SW480 (cell line): Measurements from ENCODE around the gene C9.
"Not testable (repeated sequence)": the region's sequence is repeated elsewhere in the genome, so short reads cannot be mapped to it uniquely, and the experiment has no call there.

ENCODE experiments used
- DNase-seq: peaks from one replicate; pipeline ENCODE4 v3.0.0-alpha.2; 2016; ENCODE audit warnings: low spot score

Gene C9

DNA sequence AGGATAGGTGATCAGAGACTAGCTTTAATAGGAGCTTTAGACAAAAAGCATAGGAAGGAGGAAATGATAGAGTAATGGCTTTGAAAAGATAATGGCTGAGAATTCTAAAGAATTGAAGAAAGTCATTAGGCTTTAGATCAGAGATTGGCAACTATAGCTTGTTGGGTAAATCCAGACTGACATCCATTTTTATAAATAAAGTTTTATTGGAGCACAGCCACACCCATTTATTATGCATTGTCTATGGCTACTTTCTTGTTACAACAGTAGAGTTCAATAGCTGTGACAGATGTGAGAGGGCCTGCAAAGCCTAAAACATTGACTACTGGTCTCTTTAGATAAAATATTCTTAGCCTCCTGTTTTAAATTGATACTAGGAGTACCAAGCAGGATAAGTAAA is 104.2 kb downstream of the C9 start:
- no peak for DNase-seq

GRCh38 chr5:39257554-39257953 is 106.7 kb downstream of the C9 start:
- DNase-seq: no peak

GRCh38 chr5:39256477-39257235 is 107.6 kb downstream of the C9 start:
- peak; percentile 29 for DNase-seq

DNA sequence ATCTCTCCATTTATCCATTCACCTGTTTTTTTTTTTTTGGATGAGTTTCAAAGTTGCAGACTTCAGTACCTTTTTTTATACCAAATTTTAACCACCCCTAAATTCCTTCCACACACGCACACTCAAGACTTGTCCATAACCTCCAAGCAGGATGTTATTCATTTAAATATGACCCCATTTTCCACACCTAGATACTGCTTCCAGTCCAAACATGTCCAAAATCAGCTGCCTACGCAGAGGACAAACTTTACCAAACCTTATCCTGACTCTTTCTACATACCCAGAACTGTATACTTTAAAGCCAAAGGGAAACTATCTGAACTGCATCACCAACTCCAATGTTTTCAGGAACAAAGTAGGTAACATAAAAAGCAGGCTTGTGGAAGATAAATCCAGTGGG is 108.9 kb downstream of the C9 start:
- no peak for DNase-seq

- DNase-seq: no peak
Measured at GRCh38 chr5:39254671-39255070, 109.6 kb downstream of the C9 start.

GRCh38 chr5:39253196-39253595 is 111.1 kb downstream of the C9 start:
- DNase-seq: no peak

DNA sequence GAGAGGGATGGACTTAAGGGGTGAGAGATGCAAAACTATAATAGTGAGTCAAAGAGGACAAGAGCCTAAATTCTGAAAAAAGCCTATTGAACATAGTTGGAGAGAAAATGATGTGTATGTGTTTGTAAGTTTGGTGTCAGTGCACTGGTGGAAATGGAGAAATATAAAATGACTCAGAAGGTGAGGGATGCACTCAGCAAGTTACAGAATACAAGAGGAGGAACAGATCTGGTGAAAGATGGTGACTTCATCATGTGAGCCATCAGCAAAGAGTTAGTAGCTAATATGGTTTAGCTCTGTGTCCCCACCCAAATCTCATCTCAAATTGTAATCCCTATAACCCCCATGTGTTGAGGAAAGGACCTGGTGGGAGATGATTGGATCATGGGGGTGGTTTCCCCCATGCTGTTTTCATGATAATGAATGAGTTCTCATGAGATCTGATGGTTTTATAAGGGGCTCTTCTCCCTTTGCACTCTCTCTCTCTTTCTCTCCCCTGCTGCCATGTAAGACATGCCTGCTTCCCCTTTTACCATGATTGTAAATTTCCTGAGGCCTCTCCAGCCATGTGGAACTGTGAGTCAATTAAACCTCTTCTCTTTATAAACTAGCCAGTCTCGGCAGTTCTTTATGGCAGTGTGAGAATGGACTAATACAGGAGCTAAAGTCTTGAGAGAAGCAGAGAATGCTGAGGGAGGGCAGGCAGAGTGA is 114.6 kb downstream of the C9 start:
- no peak for DNase-seq

- DNase-seq: no peak
Measured at GRCh38 chr5:39249069-39249468, 115.2 kb downstream of the C9 start.

- DNase-seq: no peak
Measured at GRCh38 chr5:39240750-39241149, 123.5 kb downstream of the C9 start.

DNA sequence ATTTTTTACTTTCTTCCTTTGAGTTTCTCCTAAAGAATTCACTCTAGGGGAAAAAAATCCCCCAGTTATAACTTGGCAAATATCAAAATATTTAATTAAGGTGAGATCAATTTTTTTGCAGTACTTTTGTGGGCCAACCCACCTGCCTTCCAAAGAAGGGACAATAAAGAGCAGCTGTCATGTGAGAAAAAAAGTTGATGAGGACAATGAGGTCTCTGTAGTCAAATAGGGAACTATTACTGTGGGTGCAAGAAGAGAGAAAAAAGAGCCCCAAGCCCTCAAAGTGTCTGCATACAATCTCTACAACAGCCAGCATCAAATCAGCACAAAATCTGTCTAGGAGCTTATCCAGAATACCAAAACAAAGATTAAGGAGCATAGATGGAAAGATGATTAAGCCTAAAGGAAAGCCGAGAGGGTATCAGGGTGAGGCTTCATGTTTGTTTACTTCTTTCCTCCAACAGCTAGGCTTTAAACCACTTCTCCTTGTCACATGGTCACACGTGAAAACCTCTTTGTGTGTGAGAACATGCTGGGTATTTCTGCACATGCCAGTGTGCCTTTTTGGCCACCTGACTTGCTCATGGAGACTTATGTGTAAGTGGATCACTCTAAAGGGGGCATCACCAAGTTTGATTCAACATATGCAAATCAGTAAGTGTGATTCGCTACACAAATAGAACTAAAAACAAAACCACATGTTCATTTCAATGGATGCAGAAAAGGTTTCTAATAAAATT is 125.8 kb downstream of the C9 start:
- no peak for DNase-seq

DNA sequence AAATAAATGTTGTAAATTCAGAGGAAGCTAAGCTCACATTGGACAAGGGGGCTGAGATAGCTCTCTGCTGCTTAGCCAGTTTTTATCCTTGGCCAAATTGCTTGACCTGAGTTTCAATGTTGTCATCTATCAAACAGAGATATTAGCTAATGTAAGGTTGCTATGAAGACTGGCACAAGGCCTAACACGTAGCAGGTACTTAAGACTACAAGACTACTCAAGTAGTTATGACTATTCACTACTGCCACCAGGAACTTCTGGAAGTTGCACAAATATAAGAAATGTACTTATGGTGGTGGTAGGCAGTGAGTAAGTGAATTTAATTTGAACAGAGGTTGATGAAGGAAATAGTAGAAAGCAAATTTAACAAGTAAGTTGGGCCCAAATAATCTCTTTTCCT is 127.6 kb downstream of the C9 start:
- no peak for DNase-seq

DNA sequence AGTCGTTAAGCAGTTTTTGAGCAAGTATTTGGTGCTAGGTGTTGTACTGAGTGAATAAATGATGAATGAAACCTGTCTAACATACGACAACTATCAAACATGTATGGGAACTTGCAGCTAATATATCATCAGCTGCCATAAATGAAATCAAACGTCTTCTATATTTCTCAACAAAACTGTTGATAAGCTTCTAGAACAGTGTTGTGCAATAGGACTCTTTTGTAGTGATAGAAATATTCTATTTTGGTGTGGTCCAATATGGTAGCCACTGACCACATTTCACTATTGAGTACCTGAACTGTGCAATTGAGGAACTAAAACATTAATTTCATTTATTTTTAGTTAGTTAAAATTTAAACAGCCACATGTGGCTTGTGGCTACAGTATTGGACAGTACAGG is 128.6 kb downstream of the C9 start:
- DNase-seq: no peak

GRCh38 chr5:39234494-39234893 is 129.8 kb downstream of the C9 start:
- DNase-seq: not testable (repeated sequence)
